OCI-LY1 (cell line): ENCODE measurements around the gene ANTXR1.

Experiments used
- H2AFZ ChIP-seq: fragments of 200-600 bp; sonication (generic), shearing (Covaris generic); 2 replicates; pipeline ENCODE4 v1.6.0; 2014; ENCODE audit warnings: antibody characterized with exemption, mild to moderate bottlenecking, low read length
- H3F3A ChIP-seq: fragments of 200-600 bp; sonication (generic), shearing (Covaris generic); 2 replicates; pipeline ENCODE4 v1.6.0; 2014; ENCODE audit warnings: mild to moderate bottlenecking, antibody characterized with exemption, low read length, moderate library complexity; ENCODE audit not compliant: insufficient read depth
- H3K27ac ChIP-seq: fragments of 200-600 bp; sonication (generic); 2 replicates; pipeline ENCODE4 v1.5.1; 2014; ENCODE audit warnings: low read length, mixed run types, mild to moderate bottlenecking, low read depth; ENCODE audit not compliant: poor library complexity, severe bottlenecking
- H3K27me3 ChIP-seq: fragments of 200-600 bp; sonication (generic); 2 replicates; pipeline ENCODE4 v1.6.0; 2014; ENCODE audit warnings: antibody characterized with exemption, mild to moderate bottlenecking, low read length, moderate library complexity; ENCODE audit not compliant: insufficient read depth
- H3K36me3 ChIP-seq: fragments of 200-600 bp; sonication (generic); 2 replicates; pipeline ENCODE4 v1.6.1; 2014; ENCODE audit warnings: mild to moderate bottlenecking, antibody characterized with exemption, low read length, moderate library complexity, mixed read lengths; ENCODE audit not compliant: insufficient read depth
- H3K4me1 ChIP-seq: fragments of 200-600 bp; sonication (generic); 2 replicates; pipeline ENCODE4 v1.5.1; 2014; ENCODE audit warnings: mild to moderate bottlenecking, low read length, moderate library complexity; ENCODE audit not compliant: insufficient read depth, severe bottlenecking
- H3K4me2 ChIP-seq: fragments of 200-600 bp; sonication (generic), shearing (Covaris generic); 2 replicates; pipeline ENCODE4 v1.6.1; 2014; ENCODE audit warnings: low read length
- H3K4me3 ChIP-seq: fragments of 200-600 bp; sonication (generic); 2 replicates; pipeline ENCODE4 v1.5.1; 2014; ENCODE audit warnings: low read length, low read depth, mild to moderate bottlenecking, mixed read lengths; ENCODE audit not compliant: poor library complexity, severe bottlenecking
- H3K79me2 ChIP-seq: fragments of 200-600 bp; shearing (Covaris generic); 2 replicates; pipeline ENCODE4 v1.6.1; 2016; ENCODE audit warnings: mixed run types, low read length, mixed read lengths; ENCODE audit not compliant: insufficient read depth
- H3K9ac ChIP-seq: fragments of 200-600 bp; sonication (generic), shearing (Covaris generic); 2 replicates; pipeline ENCODE4 v1.6.1; 2014; ENCODE audit warnings: mild to moderate bottlenecking, low read length, mixed read lengths
- H3K9me2 ChIP-seq: fragments of 200-600 bp; sonication (generic), shearing (Covaris generic); 2 replicates; pipeline ENCODE4 v1.6.1; 2014; ENCODE audit warnings: low read depth, mild to moderate bottlenecking, low read length, mixed read lengths
- H3K9me3 ChIP-seq: fragments of 200-600 bp; shearing (Covaris generic); 2 replicates; pipeline ENCODE4 v1.6.1; 2014; ENCODE audit warnings: low read length, mixed read lengths
- H4K20me1 ChIP-seq: fragments of 200-600 bp; sonication (generic), shearing (Covaris generic); 2 replicates; pipeline ENCODE4 v1.6.0; 2016; ENCODE audit warnings: mild to moderate bottlenecking, low read length; ENCODE audit not compliant: insufficient read depth
- CTCF ChIP-seq: fragments of 200-600 bp; sonication (generic), shearing (Covaris generic); IDR thresholded peaks from 2 replicates; pipeline ENCODE4 v1.5.1; 2017; ENCODE audit warnings: mild to moderate bottlenecking, antibody characterized with exemption, low read length, moderate library complexity, mixed read lengths
- EZH2 ChIP-seq: fragments of 200-600 bp; sonication (generic), shearing (Covaris generic); IDR thresholded peaks from 2 replicates; pipeline ENCODE4 v1.8.0; 2017; ENCODE audit warnings: borderline replicate concordance, mixed run types, mild to moderate bottlenecking, antibody characterized with exemption, low read length, moderate library complexity, mixed read lengths

Gene ANTXR1

GRCh38 chr2:69248232-69248631, 235.3 kb downstream of the ANTXR1 start:
- Histone ChIP-seq H3K36me3 (no peaks in the 10 kb centered on the region), H3K27me3 (peaks cover 3% of the 10 kb centered on the region; the same call in 1 of the 2 replicates), H3K79me2 (no peaks in the 10 kb centered on the region), H2AFZ (no peak overlapping the region), H3K4me1 (no peaks in the 10 kb centered on the region), H3K9me2 (no peaks in the 10 kb centered on the region), H3F3A (no peaks in the 10 kb centered on the region), H4K20me1 (no peaks in the 10 kb centered on the region), H3K4me3 (no peak overlapping the region), H3K4me2 (no peak overlapping the region), H3K9ac (no peak overlapping the region), H3K9me3 (no peaks in the 10 kb centered on the region), H3K27ac (no peak overlapping the region)
- TF ChIP-seq EZH2 (no peak), CTCF (no peak)

GRCh38 chr2:69250981-69251380, 238.0 kb downstream of the ANTXR1 start:
- no peaks in the 10 kb centered on the region for H3K4me1 ChIP-seq
- no peak overlapping the region for H3K9ac ChIP-seq
- H3K9me2 ChIP-seq: no peaks in the 10 kb centered on the region
- no peak for TF ChIP-seq EZH2
- H3K79me2 ChIP-seq: no peaks in the 10 kb centered on the region
- H3K9me3 ChIP-seq: no peaks in the 10 kb centered on the region
- H3K27me3 ChIP-seq: peaks cover 3% of the 10 kb centered on the region; the same call in 1 of the 2 replicates
- no peaks in the 10 kb centered on the region for H3F3A ChIP-seq
- H3K4me2 ChIP-seq: no peak overlapping the region
- no peaks in the 10 kb centered on the region for H4K20me1 ChIP-seq
- no peak overlapping the region for H2AFZ ChIP-seq
- H3K4me3 ChIP-seq: no peak overlapping the region
- H3K27ac ChIP-seq: no peak overlapping the region
- no peaks in the 10 kb centered on the region for H3K36me3 ChIP-seq

GRCh38 chr2:69251943-69252342, 239.0 kb downstream of the ANTXR1 start:
- H3K27ac ChIP-seq: no peak overlapping the region
- H3K79me2 ChIP-seq: no peaks in the 10 kb centered on the region
- no peaks in the 10 kb centered on the region for H3K9me3 ChIP-seq
- peaks cover 3% of the 10 kb centered on the region; the same call in 1 of the 2 replicates for H3K27me3 ChIP-seq
- H3K36me3 ChIP-seq: no peaks in the 10 kb centered on the region
- H2AFZ ChIP-seq: no peak overlapping the region
- no peaks in the 10 kb centered on the region for H3F3A ChIP-seq
- no peaks in the 10 kb centered on the region for H3K4me1 ChIP-seq
- no peak overlapping the region for H3K4me3 ChIP-seq
- H3K4me2 ChIP-seq: no peak overlapping the region
- H3K9ac ChIP-seq: no peak overlapping the region
- no peaks in the 10 kb centered on the region for H3K9me2 ChIP-seq
- H4K20me1 ChIP-seq: no peaks in the 10 kb centered on the region
- TF ChIP-seq CTCF (no peak), EZH2 (no peak)

- Histone ChIP-seq H3K36me3 (no peaks in the 10 kb centered on the region), H4K20me1 (no peaks in the 10 kb centered on the region), H3K27me3 (no peaks in the 10 kb centered on the region), H3F3A (no peaks in the 10 kb centered on the region), H2AFZ (no peak overlapping the region), H3K79me2 (no peaks in the 10 kb centered on the region), H3K9me2 (no peaks in the 10 kb centered on the region), H3K9ac (no peak overlapping the region), H3K9me3 (no peaks in the 10 kb centered on the region), H3K4me3 (no peak overlapping the region), H3K4me1 (no peaks in the 10 kb centered on the region), H3K27ac (no peak overlapping the region), H3K4me2 (no peak overlapping the region)
- no peak for TF ChIP-seq EZH2
- no peak for TF ChIP-seq CTCF
Observed at GRCh38 chr2:69253112-69253511, 240.1 kb downstream of the ANTXR1 start.
